MM.1S (cell line): ENCODE results near the gene WEE1.

Source experiments
- EZH2 ChIP-seq: fragments of 300-600 bp; sonication (generic); optimal IDR thresholded peaks from 2 replicates; pipeline ENCODE3; 2017; ENCODE audit warnings: low read depth, mild to moderate bottlenecking, antibody characterized with exemption, low read length, mixed read lengths
- TF ChIP-seq, protein P1 (sequence below): fragments of 300-600 bp; sonication (generic); IDR thresholded peaks from 2 replicates; pipeline ENCODE4 v1.5.1; 2016; ENCODE audit warnings: antibody characterized with exemption, low read length, mixed read lengths

DNA sequence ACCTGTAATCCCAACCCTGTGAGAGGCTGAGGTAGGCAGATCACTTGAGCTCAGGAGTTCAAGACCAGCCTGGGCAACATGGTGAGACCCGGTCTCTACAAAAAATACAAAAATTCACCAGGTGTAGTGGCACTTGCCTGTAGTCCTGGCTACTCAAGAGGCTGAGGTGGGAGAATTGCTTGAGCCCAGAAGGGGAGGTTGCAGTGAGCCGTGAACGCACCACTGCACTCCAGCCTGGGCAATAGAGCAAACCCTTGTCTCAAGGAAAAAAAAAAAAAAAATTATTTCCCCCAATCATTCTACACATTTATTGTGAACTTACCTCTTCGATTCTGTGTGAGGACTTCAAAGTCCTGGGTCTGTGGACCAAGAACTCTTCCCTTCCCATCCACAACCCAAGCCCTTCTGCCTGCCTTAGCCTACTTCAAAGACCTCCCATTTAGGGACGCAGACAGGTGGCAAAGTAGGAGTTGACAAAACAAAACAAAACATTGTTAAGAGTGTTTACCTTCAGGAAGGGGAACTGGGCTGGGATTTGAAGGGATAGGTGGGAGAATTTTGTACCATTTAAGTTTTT is 3.8 kb upstream of the WEE1 start:
- no peak for TF ChIP-seq EZH2
- TF ChIP-seq, protein P1, sequence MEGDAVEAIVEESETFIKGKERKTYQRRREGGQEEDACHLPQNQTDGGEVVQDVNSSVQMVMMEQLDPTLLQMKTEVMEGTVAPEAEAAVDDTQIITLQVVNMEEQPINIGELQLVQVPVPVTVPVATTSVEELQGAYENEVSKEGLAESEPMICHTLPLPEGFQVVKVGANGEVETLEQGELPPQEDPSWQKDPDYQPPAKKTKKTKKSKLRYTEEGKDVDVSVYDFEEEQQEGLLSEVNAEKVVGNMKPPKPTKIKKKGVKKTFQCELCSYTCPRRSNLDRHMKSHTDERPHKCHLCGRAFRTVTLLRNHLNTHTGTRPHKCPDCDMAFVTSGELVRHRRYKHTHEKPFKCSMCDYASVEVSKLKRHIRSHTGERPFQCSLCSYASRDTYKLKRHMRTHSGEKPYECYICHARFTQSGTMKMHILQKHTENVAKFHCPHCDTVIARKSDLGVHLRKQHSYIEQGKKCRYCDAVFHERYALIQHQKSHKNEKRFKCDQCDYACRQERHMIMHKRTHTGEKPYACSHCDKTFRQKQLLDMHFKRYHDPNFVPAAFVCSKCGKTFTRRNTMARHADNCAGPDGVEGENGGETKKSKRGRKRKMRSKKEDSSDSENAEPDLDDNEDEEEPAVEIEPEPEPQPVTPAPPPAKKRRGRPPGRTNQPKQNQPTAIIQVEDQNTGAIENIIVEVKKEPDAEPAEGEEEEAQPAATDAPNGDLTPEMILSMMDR, result no peak
